Measurements from ENCODE around the gene BMP7. TPM values are rescaled to one million over a fixed set of nuclear protein-coding genes. Genes with fewer than 3 reads are reported as not detected.

Gene BMP7
- total RNA-seq, 2 experiments from 2014 or later = not detected

- Mint-ChIP-seq H3K4me1 (ENCODE audit: low read depth) (no peaks in the 10 kb centered on the region), H3K9me3 (no peaks in the 10 kb centered on the region), H3K4me3 (no peak overlapping the region), H3K27ac (no peak overlapping the region), H3K27me3 (peaks cover 68% of the 10 kb centered on the region), H3K36me3 (ENCODE audit: low read depth) (no peaks in the 10 kb centered on the region)
- ChIA-PET CTCF (no interaction called here), POLR2A (no interaction called here)
- H3K9me3 ChIP-seq (ENCODE audit: control insufficient read depth in 1 of 2, insufficient read depth in 1 of 2, low read length in 2 of 2) = peaks cover 0 to 5% of the 10 kb centered on the region in 2 experiments
- no peaks in the 10 kb centered on the region for H3K4me1 ChIP-seq (ENCODE audit: insufficient read depth, low read length)
- no peak overlapping the region for H3K27ac ChIP-seq (ENCODE audit: low read depth in 1 of 2, low read length in 2 of 2)
- no peak for DNase-seq
- intact Hi-C loops (cut with DNase I, micrococcal nuclease) = no loop called here
- ATAC-seq (ENCODE audit: poor library complexity) = no peak
- no peaks in the 10 kb centered on the region for H3K36me3 ChIP-seq (ENCODE audit: insufficient read depth, low read length)
- no peak for TF ChIP-seq CTCF (IDR thresholded peaks at IDR 0.05)
- no peak overlapping the region for H3K4me3 ChIP-seq (ENCODE audit: low read length)
- peaks cover 19 to 38% of the 10 kb centered on the region in 2 experiments for H3K27me3 ChIP-seq (ENCODE audit: control insufficient read depth in 1 of 2, insufficient read depth in 2 of 2, low read length in 2 of 2)
These were observed 25.3 kb upstream of the BMP7 start for GRCh38 chr20:57291694-57292093.

- Histone ChIP-seq H3K36me3 (ENCODE audit: insufficient read depth, low read length) (no peaks in the 10 kb centered on the region), H3K4me1 (ENCODE audit: insufficient read depth, low read length) (no peaks in the 10 kb centered on the region), H3K27me3 (ENCODE audit: control insufficient read depth in 1 of 2, insufficient read depth in 2 of 2, low read length in 2 of 2) (peaks cover 21 to 40% of the 10 kb centered on the region in 2 experiments), H3K27ac (ENCODE audit: low read depth in 1 of 2, low read length in 2 of 2) (no peak overlapping the region), H3K4me3 (ENCODE audit: low read length) (no peak overlapping the region), H3K9me3 (ENCODE audit: control insufficient read depth in 1 of 2, insufficient read depth in 1 of 2, low read length in 2 of 2) (peaks cover 0 to 5% of the 10 kb centered on the region in 2 experiments)
- CTCF ChIA-PET = no interaction called here
- ATAC-seq (ENCODE audit: poor library complexity) = no peak
- Mint-ChIP-seq H3K27ac (no peak overlapping the region), H3K36me3 (ENCODE audit: low read depth) (no peaks in the 10 kb centered on the region), H3K9me3 (no peaks in the 10 kb centered on the region), H3K4me1 (ENCODE audit: low read depth) (no peaks in the 10 kb centered on the region), H3K4me3 (no peak overlapping the region), H3K27me3 (peaks cover 73% of the 10 kb centered on the region)
- DNase-seq = no peak
- intact Hi-C loops (cut with DNase I, micrococcal nuclease) = no loop called here
- POLR2A ChIA-PET = no interaction called here
- TF ChIP-seq CTCF (IDR thresholded peaks at IDR 0.05) = no peak
These were observed 24.6 kb upstream of the BMP7 start for GRCh38 chr20:57291003-57291402.

GRCh38 chr20:57290178-57290484 is 23.7 kb upstream of the BMP7 start:
- H3K9me3 Mint-ChIP-seq = no peaks in the 10 kb centered on the region
- no peak overlapping the region for H3K27ac ChIP-seq (ENCODE audit: low read depth in 1 of 2, low read length in 2 of 2)

More at GRCh38 chr20:57290178-57290484, 23.7 kb upstream of the BMP7 start:
- Histone ChIP-seq H3K4me1 (ENCODE audit: insufficient read depth, low read length) (no peaks in the 10 kb centered on the region), H3K9me3 (ENCODE audit: control insufficient read depth in 1 of 2, insufficient read depth in 1 of 2, low read length in 2 of 2) (peaks cover 0 to 5% of the 10 kb centered on the region in 2 experiments), H3K27me3 (ENCODE audit: control insufficient read depth in 1 of 2, insufficient read depth in 2 of 2, low read length in 2 of 2) (peaks cover 24 to 43% of the 10 kb centered on the region in 2 experiments), H3K36me3 (ENCODE audit: insufficient read depth, low read length) (no peaks in the 10 kb centered on the region), H3K4me3 (ENCODE audit: low read length) (no peak overlapping the region)
- TF ChIP-seq CTCF (IDR thresholded peaks at IDR 0.05) = no peak
- no peak overlapping the region for H3K4me3 Mint-ChIP-seq
- no peaks in the 10 kb centered on the region for H3K4me1 Mint-ChIP-seq (ENCODE audit: low read depth)
- CTCF ChIA-PET = no interaction called here
- DNase-seq = no peak
- H3K36me3 Mint-ChIP-seq (ENCODE audit: low read depth) = no peaks in the 10 kb centered on the region
- H3K27me3 Mint-ChIP-seq = peaks cover 77% of the 10 kb centered on the region
- POLR2A ChIA-PET = no interaction called here
- intact Hi-C loops (cut with DNase I, micrococcal nuclease) = no loop called here
- no peak overlapping the region for H3K27ac Mint-ChIP-seq
- no peak for ATAC-seq (ENCODE audit: poor library complexity)

Measured in CD4-positive, alpha-beta T cell (primary cell).